GM12865 (cell line): ENCODE results near the gene GPR42.
"Not testable (repeated sequence)": the region's sequence is repeated elsewhere in the genome, so short reads cannot be mapped to it uniquely, and the experiment has no call there.

Source experiments
- DNase-seq: peaks from one replicate; pipeline ENCODE4 v3.0.0; 2010; ENCODE audit warnings: low read depth
- H3K4me3 ChIP-seq: 2 replicates; pipeline ENCODE4 v1.5.1; 2011; ENCODE audit warnings: mild to moderate bottlenecking, low read depth, low read length, control low read depth
- TF ChIP-seq, protein P1 (sequence below): IDR thresholded peaks from 2 replicates; pipeline ENCODE4 v1.5.1; 2011; ENCODE audit warnings: low read length, control low read depth, low read depth, inconsistent platforms; ENCODE audit not compliant: insufficient read depth; ENCODE audit errors: missing control alignments

Gene GPR42

DNA sequence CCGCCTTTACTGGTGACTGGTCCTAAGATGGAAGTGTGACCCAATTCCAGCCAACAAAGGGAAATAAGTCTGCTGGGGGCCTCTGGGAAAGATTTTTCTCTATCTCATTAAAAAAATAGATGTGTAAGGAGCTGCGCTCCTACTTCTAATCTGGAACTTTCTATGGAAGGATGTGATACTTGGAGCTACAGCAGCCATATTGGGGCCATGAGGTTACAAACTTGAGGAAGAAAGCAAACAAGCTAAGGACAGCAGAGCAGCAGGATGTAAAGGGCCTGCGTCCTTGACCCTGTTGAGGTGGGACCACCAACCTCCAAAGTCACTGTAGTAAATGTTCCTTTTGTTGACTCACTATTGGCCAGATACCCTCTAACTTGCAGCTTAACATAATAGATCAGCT is 7.5 kb downstream of the GPR42 start:
- TF ChIP-seq, protein P1, sequence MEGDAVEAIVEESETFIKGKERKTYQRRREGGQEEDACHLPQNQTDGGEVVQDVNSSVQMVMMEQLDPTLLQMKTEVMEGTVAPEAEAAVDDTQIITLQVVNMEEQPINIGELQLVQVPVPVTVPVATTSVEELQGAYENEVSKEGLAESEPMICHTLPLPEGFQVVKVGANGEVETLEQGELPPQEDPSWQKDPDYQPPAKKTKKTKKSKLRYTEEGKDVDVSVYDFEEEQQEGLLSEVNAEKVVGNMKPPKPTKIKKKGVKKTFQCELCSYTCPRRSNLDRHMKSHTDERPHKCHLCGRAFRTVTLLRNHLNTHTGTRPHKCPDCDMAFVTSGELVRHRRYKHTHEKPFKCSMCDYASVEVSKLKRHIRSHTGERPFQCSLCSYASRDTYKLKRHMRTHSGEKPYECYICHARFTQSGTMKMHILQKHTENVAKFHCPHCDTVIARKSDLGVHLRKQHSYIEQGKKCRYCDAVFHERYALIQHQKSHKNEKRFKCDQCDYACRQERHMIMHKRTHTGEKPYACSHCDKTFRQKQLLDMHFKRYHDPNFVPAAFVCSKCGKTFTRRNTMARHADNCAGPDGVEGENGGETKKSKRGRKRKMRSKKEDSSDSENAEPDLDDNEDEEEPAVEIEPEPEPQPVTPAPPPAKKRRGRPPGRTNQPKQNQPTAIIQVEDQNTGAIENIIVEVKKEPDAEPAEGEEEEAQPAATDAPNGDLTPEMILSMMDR = no peak
- H3K4me3 ChIP-seq = no peak overlapping the region
- DNase-seq = no peak

DNA sequence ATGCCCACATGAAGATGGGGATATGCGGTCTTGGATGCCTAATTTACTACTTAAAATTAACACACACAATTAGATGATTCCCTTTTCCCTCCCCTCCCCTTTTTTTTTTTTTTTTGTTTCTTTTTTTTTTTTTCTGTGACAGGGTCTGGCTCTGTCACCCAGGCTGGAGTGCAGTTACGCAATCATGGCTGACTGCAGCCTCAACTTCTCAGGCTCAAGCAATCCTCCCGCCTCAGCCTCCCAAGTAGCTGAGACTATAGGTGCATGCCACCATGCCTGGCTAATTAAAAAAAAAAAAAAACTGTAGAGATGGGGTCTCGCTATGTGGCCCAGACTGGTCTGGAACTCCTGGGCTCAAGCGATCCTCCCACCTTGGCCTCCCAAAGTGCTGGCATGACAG is 8.7 kb downstream of the GPR42 start:
- not testable (repeated sequence) for H3K4me3 ChIP-seq, DNase-seq

DNA sequence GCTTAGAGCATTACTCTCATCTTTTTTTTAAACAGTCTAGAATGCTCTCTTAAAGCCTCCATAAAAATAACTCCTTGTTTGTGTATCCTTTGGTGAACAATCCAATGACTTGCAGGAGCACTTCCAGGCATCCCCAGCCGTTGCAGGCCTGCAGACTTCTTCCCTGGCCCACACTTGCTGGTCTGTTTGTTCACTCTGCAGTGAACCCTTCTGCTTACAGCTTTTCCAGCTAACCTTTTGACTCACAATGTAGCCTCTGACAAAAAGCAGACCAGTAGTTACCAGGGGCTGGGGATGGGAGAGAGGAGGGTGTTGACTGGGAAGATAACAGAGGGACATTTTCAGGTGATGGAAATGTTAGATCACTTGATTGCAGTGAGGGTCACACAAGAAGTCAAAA is 9.1 kb downstream of the GPR42 start:
- DNase-seq = no peak
- H3K4me3 ChIP-seq = no peak overlapping the region
- TF ChIP-seq, protein P1 = no peak

DNA sequence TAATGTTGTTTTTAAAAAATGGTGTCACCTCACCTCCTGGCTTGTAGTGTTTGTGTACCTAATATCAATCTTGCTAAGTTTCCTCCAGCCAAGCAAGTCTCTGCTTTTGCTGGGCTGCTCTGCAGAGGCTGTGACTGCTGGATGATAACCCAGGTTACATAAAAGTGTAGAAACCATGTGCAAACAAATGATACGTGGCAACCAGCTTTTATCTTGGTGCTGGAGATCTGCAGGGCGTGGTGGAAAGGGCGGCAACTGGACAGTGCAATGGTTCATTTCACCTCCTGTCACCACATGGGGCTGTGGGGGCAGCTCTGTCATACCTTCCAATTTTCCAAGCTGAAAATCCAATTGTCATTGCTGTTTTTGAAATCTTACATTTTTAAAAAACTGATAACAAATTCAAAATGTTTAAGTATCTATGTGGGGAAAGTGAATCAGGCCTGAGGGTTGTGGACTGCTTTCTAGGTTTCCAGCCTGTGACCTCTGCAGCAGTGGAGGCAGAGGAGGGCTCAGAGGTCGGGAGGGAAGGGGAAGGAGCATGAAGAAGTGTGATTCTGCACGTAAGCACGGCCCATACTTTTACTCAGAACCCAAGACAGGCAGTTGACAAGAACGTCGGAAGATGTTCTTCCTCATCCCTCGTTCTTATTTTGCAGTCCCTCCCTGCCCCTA is 9.7 kb downstream of the GPR42 start:
- TF ChIP-seq, protein P1 = no peak
- DNase-seq = no peak

DNA sequence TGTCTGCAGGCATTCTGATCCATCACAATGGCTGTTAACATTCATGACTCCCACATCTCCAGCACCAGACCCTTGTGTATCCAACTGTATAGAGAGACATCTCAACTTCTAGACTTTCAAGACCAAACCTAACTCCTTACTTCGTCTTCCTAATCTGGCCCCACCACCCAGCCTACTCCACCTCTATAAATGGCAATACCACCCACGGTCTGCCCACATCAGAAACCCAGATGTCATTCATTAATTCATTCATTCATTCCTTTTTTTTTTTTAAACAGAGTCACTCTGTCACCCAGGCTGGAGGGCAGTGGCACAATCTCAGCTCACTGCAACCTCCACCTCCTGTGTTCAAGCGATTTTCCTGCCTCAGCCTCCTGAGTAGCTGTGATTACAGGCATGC is 10.4 kb downstream of the GPR42 start:
- DNase-seq = no peak
- no peak overlapping the region for H3K4me3 ChIP-seq
- TF ChIP-seq, protein P1 = no peak

More for the DNA sequence above, 9.7 kb downstream of the GPR42 start:
- H3K4me3 ChIP-seq = no peak overlapping the region

DNA sequence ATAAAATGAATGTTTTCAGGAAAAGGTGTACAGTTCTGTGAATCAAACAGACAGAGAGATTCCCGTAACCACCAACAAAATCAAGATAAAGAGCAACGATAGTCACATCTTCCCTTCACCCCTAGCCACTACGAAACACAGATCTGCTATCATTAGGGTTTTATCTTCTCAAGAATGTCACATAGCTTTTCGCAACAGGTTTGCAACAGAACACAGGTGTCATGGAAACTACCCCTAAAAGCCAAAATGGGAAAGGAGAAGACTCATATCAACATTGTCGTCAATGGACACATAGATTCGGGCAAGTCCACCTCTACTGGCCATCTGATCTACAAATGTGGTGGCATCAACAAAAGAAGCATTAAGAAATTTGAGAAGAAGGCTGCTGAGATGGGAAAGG is 11.1 kb downstream of the GPR42 start:
- TF ChIP-seq, protein P1 = no peak
- DNase-seq = no peak
- H3K4me3 ChIP-seq = no peak overlapping the region

DNA sequence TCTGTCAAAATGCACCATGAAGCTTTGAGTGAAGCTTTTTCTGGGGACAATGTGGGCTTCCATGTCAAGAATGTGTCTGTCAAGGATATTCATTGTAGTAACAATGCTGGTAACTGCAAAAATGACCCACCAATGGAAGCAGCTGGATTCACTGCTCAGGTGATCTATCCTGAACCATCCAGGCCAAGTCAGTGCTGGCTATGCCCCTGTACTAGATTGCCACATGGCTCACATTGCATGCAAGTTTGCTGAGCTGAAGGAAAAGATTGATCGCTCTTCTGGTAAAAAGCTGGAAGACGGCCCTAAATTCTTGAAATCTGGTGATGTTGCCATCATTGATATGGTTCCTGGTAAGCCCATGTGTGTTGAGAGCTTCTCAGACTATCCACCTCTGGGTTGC is 12.7 kb downstream of the GPR42 start:
- H3K4me3 ChIP-seq = no peak overlapping the region
- no peak for DNase-seq
- TF ChIP-seq, protein P1 = no peak
